GM12891 (cell line): ENCODE measurements around the gene NCAM1.

ENCODE experiments used
- POLR2A ChIP-seq: IDR thresholded peaks from 2 replicates; pipeline ENCODE4 v1.6.1; 2011; ENCODE audit warnings: low read depth, low read length, control low read depth
- SPI1 ChIP-seq: IDR thresholded peaks from 2 replicates; pipeline ENCODE4 v1.6.1; 2011; ENCODE audit warnings: low read depth, low read length, control low read depth
- TAF1 ChIP-seq: IDR thresholded peaks from 2 replicates; pipeline ENCODE4 v1.6.1; 2011; ENCODE audit warnings: low read depth, low read length, control low read depth

GRCh38 chr11:113272927-113273615 is 311.9 kb downstream of the NCAM1 start:
- TF ChIP-seq POLR2A (no peak), TAF1 (no peak), SPI1 (no peak)
